HEK293 (cell line): Measurements from ENCODE around the gene ARHGAP45.

Experiments
- CTCF ChIA-PET: fragments of 350-600 bp; formaldehyde crosslinking; extraction: SDS; loops from one replicate; lab custom pipeline; 2021; ENCODE audit warnings: antibody characterized with exemption; lab: Yijun Ruan, JAX
- POLR2A ChIA-PET: fragments of 300-600 bp; formaldehyde crosslinking; extraction: SDS; loops from one replicate; lab custom pipeline; 2020; ENCODE audit warnings: antibody characterized with exemption, inconsistent platforms; lab: Yijun Ruan, JAX
- H3K27ac ChIP-seq: fragments of 200-500 bp; sonication (Bioruptor generic); 2 replicates; pipeline ENCODE4 v1.5.1; 2014; ENCODE audit warnings: low read depth, low read length, control low read depth, inconsistent platforms; ENCODE audit errors: extremely low read depth
- H3K36me3 ChIP-seq, 2 experiments: fragments of 200-500 bp in 1 of 2; sonication (Bioruptor generic) in 1 of 2; 1 replicate in 1 of 2; 2 replicates in 1 of 2; pipeline ENCODE4 v1.5.1; 2014 to 2017; ENCODE audit warnings: inconsistent platforms in 2 of 2, low read length in 2 of 2; ENCODE audit not compliant: control insufficient read depth in 2 of 2, insufficient read depth in 1 of 2
- H3K4me1 ChIP-seq: fragments of 200-500 bp; sonication (Bioruptor generic); 2 replicates; pipeline ENCODE4 v1.5.1; 2014; ENCODE audit warnings: mild to moderate bottlenecking, low read length, inconsistent platforms; ENCODE audit not compliant: control insufficient read depth, insufficient read depth
- H3K4me3 ChIP-seq: 2 replicates; pipeline ENCODE4 v1.5.1; 2011; ENCODE audit warnings: low read depth, mild to moderate bottlenecking, control low read depth, low read length, moderate library complexity
- H3K9me3 ChIP-seq: fragments of 200-500 bp; sonication (Bioruptor generic); 2 replicates; pipeline ENCODE4 v1.5.1; 2014; ENCODE audit warnings: low read depth, low read length, inconsistent platforms; ENCODE audit not compliant: control insufficient read depth, insufficient read depth
- PRDM1 ChIP-seq: fragments of 450-650 bp; formaldehyde crosslinking; IDR thresholded peaks from 2 replicates; pipeline ENCODE4; 2016; ENCODE audit warnings: missing biosample characterization, missing genetic modification characterization
- TCF7L2 ChIP-seq: IDR thresholded peaks from 2 replicates; pipeline ENCODE4 v1.6.1; 2011; ENCODE audit warnings: low read depth, mild to moderate bottlenecking, inconsistent platforms, low read length, moderate library complexity, borderline replicate concordance
- ZNF211 ChIP-seq: fragments of 450-650 bp; formaldehyde crosslinking; IDR thresholded peaks from 2 replicates; pipeline ENCODE4 v1.5.1; 2016; ENCODE audit warnings: low read depth, missing biosample characterization, missing genetic modification characterization
- ZNF214 ChIP-seq: fragments of 450-650 bp; formaldehyde crosslinking; IDR thresholded peaks from 2 replicates; pipeline ENCODE4 v1.5.1; 2017; ENCODE audit warnings: missing biosample characterization, mild to moderate bottlenecking, missing genetic modification characterization, borderline replicate concordance
- ZNF394 ChIP-seq: fragments of 450-650 bp; formaldehyde crosslinking; IDR thresholded peaks from 2 replicates; pipeline ENCODE4 v1.5.1; 2016; ENCODE audit warnings: missing biosample characterization, missing genetic modification characterization, mild to moderate bottlenecking, moderate library complexity, borderline replicate concordance
- ZNF785 ChIP-seq: fragments of 450-650 bp; formaldehyde crosslinking; IDR thresholded peaks from 2 replicates; pipeline ENCODE4 v1.5.1; 2016; ENCODE audit warnings: missing biosample characterization, missing genetic modification characterization
- ZNF791 ChIP-seq: fragments of 450-650 bp; formaldehyde crosslinking; IDR thresholded peaks from 2 replicates; pipeline ENCODE4 v1.5.1; 2016; ENCODE audit warnings: missing biosample characterization, missing genetic modification characterization
- ZSCAN16 ChIP-seq: fragments of 450-650 bp; formaldehyde crosslinking; IDR thresholded peaks from 2 replicates; pipeline ENCODE4 v1.5.1; 2016; ENCODE audit warnings: missing biosample characterization, missing genetic modification characterization
- ZXDB ChIP-seq: fragments of 450-650 bp; formaldehyde crosslinking; IDR thresholded peaks from 2 replicates; pipeline ENCODE4 v1.5.1; 2016; ENCODE audit warnings: missing biosample characterization, missing genetic modification characterization
- TF ChIP-seq, protein P1 (sequence below): fragments of 450-650 bp; formaldehyde crosslinking; IDR thresholded peaks from 2 replicates; pipeline ENCODE4 v1.5.1; 2016; ENCODE audit warnings: missing biosample characterization, missing genetic modification characterization
- TF ChIP-seq, protein P2 (sequence below): fragments of 450-650 bp; IDR thresholded peaks from 2 replicates; pipeline ENCODE4 v1.5.1; 2018; ENCODE audit warnings: missing biosample characterization, mild to moderate bottlenecking, missing genetic modification characterization
- TF ChIP-seq, protein P3 (sequence below): fragments of 450-650 bp; formaldehyde crosslinking; IDR thresholded peaks from 2 replicates; pipeline ENCODE4 v1.5.1; 2017; ENCODE audit warnings: missing biosample characterization, missing genetic modification characterization
- TF ChIP-seq, protein P4 (sequence below): fragments of 450-650 bp; formaldehyde crosslinking; IDR thresholded peaks from 2 replicates; pipeline ENCODE4 v1.5.1; 2016; ENCODE audit warnings: missing biosample characterization, missing genetic modification characterization, low read depth
- TF ChIP-seq, protein P5 (sequence below): fragments of 450-650 bp; formaldehyde crosslinking; IDR thresholded peaks from 2 replicates; pipeline ENCODE4 v1.5.1; 2017; ENCODE audit warnings: missing biosample characterization, missing genetic modification characterization
- TF ChIP-seq, protein P6 (sequence below): fragments of 450-650 bp; formaldehyde crosslinking; IDR thresholded peaks from 2 replicates; pipeline ENCODE4 v1.5.1; 2017; ENCODE audit warnings: missing biosample characterization, mild to moderate bottlenecking, missing genetic modification characterization, moderate library complexity
- TF ChIP-seq, protein P7 (sequence below): fragments of 450-650 bp; formaldehyde crosslinking; IDR thresholded peaks from 2 replicates; pipeline ENCODE4 v1.5.1; 2016; ENCODE audit warnings: missing biosample characterization, missing genetic modification characterization

Gene ARHGAP45

DNA sequence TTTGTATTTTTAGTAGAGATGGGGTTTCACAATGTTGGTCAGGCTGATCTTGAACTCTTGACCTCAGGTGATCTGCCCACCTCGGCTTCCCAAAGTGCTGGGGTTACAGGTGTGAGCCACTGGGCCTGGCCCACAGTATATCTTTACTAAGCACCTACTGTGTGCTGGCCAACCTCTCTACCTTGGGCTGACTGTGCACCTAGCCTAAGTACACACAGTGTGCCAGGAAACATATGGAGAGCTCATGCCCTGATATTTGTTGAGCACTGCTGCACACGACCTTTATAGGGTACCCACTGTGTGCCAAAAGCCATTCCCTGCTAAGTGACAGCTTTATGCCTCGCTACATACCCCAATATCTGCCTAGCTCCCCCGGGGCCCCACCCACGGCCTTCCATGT lies 6.3 kb upstream of the ARHGAP45 start:
- POLR2A ChIA-PET = interaction anchor here (0.7 kb wide), 1 partner anchor 9 kb away, joined by 5 read pairs; no protein-coding TSS in a partner anchor
- CTCF ChIA-PET = no interaction called here
- TF ChIP-seq ZNF394 (tag by site-specific recombination) (no peak), ZNF785 (tag by site-specific recombination) (no peak), ZNF791 (tag by site-specific recombination) (no peak)
- TF ChIP-seq, protein P1, sequence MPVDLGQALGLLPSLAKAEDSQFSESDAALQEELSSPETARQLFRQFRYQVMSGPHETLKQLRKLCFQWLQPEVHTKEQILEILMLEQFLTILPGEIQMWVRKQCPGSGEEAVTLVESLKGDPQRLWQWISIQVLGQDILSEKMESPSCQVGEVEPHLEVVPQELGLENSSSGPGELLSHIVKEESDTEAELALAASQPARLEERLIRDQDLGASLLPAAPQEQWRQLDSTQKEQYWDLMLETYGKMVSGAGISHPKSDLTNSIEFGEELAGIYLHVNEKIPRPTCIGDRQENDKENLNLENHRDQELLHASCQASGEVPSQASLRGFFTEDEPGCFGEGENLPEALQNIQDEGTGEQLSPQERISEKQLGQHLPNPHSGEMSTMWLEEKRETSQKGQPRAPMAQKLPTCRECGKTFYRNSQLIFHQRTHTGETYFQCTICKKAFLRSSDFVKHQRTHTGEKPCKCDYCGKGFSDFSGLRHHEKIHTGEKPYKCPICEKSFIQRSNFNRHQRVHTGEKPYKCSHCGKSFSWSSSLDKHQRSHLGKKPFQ (tag by site-specific recombination) = no peak
- Histone ChIP-seq H3K4me3 (no peak overlapping the region), H3K27ac (no peak overlapping the region), H3K4me1 (no peaks in the 10 kb centered on the region), H3K9me3 (no peaks in the 10 kb centered on the region), H3K36me3 (peaks cover 0 to 32% of the 10 kb centered on the region in 2 experiments; a peak in 2 of 3 replicates)

DNA sequence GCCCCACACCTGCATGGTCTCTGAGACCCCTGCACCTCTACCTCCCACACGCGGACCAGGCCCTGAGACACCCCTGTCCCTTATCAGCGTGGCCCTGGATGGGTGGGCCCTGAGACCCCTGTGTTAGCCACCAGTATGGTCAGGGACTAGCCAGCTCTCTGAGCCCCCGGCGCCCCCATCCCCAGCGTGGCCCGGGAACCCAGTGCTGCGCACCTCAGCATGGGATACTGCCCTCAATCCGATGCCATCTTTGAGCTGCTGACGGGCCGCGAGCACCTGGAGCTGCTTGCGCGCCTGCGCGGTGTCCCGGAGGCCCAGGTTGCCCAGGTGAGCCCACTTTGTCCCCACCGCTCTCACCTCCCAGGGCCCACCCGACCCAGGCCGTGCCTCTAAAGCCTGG lies 5.0 kb upstream of the ARHGAP45 start:
- ChIA-PET POLR2A (interaction anchor here (0.6 kb wide), 1 partner anchor 19 kb away, joined by 3 read pairs; no protein-coding TSS in a partner anchor), CTCF (no interaction called here)
- no peak overlapping the region for H3K27ac ChIP-seq
- H3K36me3 ChIP-seq = peaks cover 0 to 19% of the 10 kb centered on the region in 2 experiments; a peak in 2 of 3 replicates
- peaks cover 2% of the 10 kb centered on the region; the same call in 1 of the 2 replicates for H3K4me1 ChIP-seq
- no peak for TF ChIP-seq PRDM1
- TF ChIP-seq, protein P2, sequence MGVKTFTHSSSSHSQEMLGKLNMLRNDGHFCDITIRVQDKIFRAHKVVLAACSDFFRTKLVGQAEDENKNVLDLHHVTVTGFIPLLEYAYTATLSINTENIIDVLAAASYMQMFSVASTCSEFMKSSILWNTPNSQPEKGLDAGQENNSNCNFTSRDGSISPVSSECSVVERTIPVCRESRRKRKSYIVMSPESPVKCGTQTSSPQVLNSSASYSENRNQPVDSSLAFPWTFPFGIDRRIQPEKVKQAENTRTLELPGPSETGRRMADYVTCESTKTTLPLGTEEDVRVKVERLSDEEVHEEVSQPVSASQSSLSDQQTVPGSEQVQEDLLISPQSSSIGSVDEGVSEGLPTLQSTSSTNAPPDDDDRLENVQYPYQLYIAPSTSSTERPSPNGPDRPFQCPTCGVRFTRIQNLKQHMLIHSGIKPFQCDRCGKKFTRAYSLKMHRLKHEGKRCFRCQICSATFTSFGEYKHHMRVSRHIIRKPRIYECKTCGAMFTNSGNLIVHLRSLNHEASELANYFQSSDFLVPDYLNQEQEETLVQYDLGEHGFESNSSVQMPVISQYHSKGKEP (tag by site-specific recombination) = no peak
- TF ChIP-seq, protein P3, sequence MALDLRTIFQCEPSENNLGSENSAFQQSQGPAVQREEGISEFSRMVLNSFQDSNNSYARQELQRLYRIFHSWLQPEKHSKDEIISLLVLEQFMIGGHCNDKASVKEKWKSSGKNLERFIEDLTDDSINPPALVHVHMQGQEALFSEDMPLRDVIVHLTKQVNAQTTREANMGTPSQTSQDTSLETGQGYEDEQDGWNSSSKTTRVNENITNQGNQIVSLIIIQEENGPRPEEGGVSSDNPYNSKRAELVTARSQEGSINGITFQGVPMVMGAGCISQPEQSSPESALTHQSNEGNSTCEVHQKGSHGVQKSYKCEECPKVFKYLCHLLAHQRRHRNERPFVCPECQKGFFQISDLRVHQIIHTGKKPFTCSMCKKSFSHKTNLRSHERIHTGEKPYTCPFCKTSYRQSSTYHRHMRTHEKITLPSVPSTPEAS (tag by site-specific recombination) = no peak
- TF ChIP-seq ZSCAN16 = no peak
- no peak for TF ChIP-seq ZXDB (tag by site-specific recombination)
- no peak for TF ChIP-seq ZNF214 (tag by site-specific recombination)
- TF ChIP-seq TCF7L2 = no peak
- TF ChIP-seq, protein P4, sequence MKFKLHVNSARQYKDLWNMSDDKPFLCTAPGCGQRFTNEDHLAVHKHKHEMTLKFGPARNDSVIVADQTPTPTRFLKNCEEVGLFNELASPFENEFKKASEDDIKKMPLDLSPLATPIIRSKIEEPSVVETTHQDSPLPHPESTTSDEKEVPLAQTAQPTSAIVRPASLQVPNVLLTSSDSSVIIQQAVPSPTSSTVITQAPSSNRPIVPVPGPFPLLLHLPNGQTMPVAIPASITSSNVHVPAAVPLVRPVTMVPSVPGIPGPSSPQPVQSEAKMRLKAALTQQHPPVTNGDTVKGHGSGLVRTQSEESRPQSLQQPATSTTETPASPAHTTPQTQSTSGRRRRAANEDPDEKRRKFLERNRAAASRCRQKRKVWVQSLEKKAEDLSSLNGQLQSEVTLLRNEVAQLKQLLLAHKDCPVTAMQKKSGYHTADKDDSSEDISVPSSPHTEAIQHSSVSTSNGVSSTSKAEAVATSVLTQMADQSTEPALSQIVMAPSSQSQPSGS (tag by site-specific recombination) = no peak
- TF ChIP-seq ZNF211 (tag by site-specific recombination) = no peak
- TF ChIP-seq, protein P5, sequence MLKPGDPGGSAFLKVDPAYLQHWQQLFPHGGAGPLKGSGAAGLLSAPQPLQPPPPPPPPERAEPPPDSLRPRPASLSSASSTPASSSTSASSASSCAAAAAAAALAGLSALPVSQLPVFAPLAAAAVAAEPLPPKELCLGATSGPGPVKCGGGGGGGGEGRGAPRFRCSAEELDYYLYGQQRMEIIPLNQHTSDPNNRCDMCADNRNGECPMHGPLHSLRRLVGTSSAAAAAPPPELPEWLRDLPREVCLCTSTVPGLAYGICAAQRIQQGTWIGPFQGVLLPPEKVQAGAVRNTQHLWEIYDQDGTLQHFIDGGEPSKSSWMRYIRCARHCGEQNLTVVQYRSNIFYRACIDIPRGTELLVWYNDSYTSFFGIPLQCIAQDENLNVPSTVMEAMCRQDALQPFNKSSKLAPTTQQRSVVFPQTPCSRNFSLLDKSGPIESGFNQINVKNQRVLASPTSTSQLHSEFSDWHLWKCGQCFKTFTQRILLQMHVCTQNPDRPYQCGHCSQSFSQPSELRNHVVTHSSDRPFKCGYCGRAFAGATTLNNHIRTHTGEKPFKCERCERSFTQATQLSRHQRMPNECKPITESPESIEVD = no peak
- TF ChIP-seq, protein P6, sequence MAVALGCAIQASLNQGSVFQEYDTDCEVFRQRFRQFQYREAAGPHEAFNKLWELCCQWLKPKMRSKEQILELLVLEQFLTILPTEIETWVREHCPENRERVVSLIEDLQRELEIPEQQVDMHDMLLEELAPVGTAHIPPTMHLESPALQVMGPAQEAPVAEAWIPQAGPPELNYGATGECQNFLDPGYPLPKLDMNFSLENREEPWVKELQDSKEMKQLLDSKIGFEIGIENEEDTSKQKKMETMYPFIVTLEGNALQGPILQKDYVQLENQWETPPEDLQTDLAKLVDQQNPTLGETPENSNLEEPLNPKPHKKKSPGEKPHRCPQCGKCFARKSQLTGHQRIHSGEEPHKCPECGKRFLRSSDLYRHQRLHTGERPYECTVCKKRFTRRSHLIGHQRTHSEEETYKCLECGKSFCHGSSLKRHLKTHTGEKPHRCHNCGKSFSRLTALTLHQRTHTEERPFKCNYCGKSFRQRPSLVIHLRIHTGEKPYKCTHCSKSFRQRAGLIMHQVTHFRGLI (tag by site-specific recombination) = no peak
- TF ChIP-seq, protein P7, sequence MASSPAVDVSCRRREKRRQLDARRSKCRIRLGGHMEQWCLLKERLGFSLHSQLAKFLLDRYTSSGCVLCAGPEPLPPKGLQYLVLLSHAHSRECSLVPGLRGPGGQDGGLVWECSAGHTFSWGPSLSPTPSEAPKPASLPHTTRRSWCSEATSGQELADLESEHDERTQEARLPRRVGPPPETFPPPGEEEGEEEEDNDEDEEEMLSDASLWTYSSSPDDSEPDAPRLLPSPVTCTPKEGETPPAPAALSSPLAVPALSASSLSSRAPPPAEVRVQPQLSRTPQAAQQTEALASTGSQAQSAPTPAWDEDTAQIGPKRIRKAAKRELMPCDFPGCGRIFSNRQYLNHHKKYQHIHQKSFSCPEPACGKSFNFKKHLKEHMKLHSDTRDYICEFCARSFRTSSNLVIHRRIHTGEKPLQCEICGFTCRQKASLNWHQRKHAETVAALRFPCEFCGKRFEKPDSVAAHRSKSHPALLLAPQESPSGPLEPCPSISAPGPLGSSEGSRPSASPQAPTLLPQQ (tag by site-specific recombination) = no peak
- no peak overlapping the region for H3K4me3 ChIP-seq
- H3K9me3 ChIP-seq = no peaks in the 10 kb centered on the region
